GM12872 (cell line): Measurements from ENCODE around the gene INSC.

Source experiments
- CTCF ChIP-seq: IDR thresholded peaks from 3 replicates; pipeline ENCODE4 v1.5.1; 2011; ENCODE audit warnings: low read depth, mild to moderate bottlenecking, low read length, moderate library complexity; ENCODE audit not compliant: insufficient read depth

Gene INSC

GRCh38 chr11:15198284-15198683, 83.6 kb downstream of the INSC start:
- TF ChIP-seq CTCF, result no peak

GRCh38 chr11:15199693-15200092, 85.0 kb downstream of the INSC start:
- TF ChIP-seq CTCF, result no peak

GRCh38 chr11:15200696-15201095, 86.0 kb downstream of the INSC start:
- TF ChIP-seq CTCF, result no peak

- TF ChIP-seq CTCF, result no peak
Observed at GRCh38 chr11:15201586-15201985, 86.9 kb downstream of the INSC start.

GRCh38 chr11:15202626-15203025, 87.9 kb downstream of the INSC start:
- no peak for TF ChIP-seq CTCF

- no peak for TF ChIP-seq CTCF
Observed at GRCh38 chr11:15204711-15205110, 90.0 kb downstream of the INSC start.

- no peak for TF ChIP-seq CTCF
Observed at GRCh38 chr11:15206791-15207190, 92.1 kb downstream of the INSC start.
